Psoas muscle (tissue), 8 donors: Measurements from ENCODE around the gene SI. TPM values are rescaled to one million over a fixed set of nuclear protein-coding genes. Genes with fewer than 3 reads are reported as not detected.

Source experiments
- ATAC-seq, 4 donors: fragments of 200-7000 bp; cut with Tn5 transposase; one replicate each; pipeline ENCODE4 v1.9.1; 2020; ENCODE audit warnings: moderate library complexity in 3 of 4, mild to moderate bottlenecking in 2 of 4
- DNase-seq, 2 donors: peaks; one replicate each; pipeline ENCODE4 v3.0.0-alpha.2; 2020
- H3K27ac ChIP-seq: fragments of 200-600 bp; one replicate; pipeline ENCODE4 v1.8.0; 2022
- H3K27me3 ChIP-seq, 3 donors: fragments of 200-600 bp in 1 of 3; one replicate each; pipeline versions ENCODE4 v1.6.1 to v1.8.0; 2013 to 2022; ENCODE audit warnings: low read length in 2 of 3, mild to moderate bottlenecking in 2 of 3, moderate library complexity in 1 of 3; ENCODE audit not compliant: insufficient read depth in 3 of 3
- H3K36me3 ChIP-seq, 2 donors: fragments of 200-600 bp in 1 of 2; one replicate each; pipeline versions ENCODE4 v1.6.1 to v1.8.0; 2013 to 2022; ENCODE audit warnings: low read depth in 1 of 2, mild to moderate bottlenecking in 1 of 2, moderate library complexity in 1 of 2; ENCODE audit not compliant: insufficient read depth in 1 of 2
- H3K4me1 ChIP-seq: fragments of 200-600 bp; one replicate; pipeline ENCODE4 v1.8.0; 2022
- H3K4me3 ChIP-seq: fragments of 200-600 bp; one replicate; pipeline ENCODE4 v1.8.0; 2022; ENCODE audit warnings: mild to moderate bottlenecking
- H3K9me3 ChIP-seq: fragments of 200-600 bp; one replicate; pipeline ENCODE4 v1.8.0; 2022
- CTCF ChIP-seq: fragments of 200-600 bp; IDR thresholded peaks from one replicate; pipeline ENCODE4 v1.8.0; 2022; ENCODE audit warnings: antibody characterized with exemption
- WGBS, 3 donors: extraction: QIAGEN DNeasy Blood & Tissue Kit; methylation state at CpG; one replicate each; pipeline versions ENCODE4 v1.1.6 to v1.1.7; 2013; 5-methylcytosine and 5-hydroxymethylcytosine counted together
- intact Hi-C, 2 donors: fragments of 100-400 bp; cut with DNase I; formaldehyde crosslinking; loops; one replicate each; pipeline versions ENCODE4 v1.11.0 to v1.14.2; 2022
- polyA plus RNA-seq, 3 donors: library from polyadenylated mRNA; stranded (reverse); fragments of 200-250 nt; gene quantifications; one replicate each; pipeline ENCODE4 v1.2.3, GENCODE V29; 2013
- total RNA-seq, 4 donors: library from RNA; stranded (reverse); fragmentation: NEBNext Ultra II Directional in 2 of 4; extraction: Animal tissue kit (Norgen Biotek cat#: 25700) in 2 of 4; gene quantifications; one replicate each; pipeline versions ENCODE4 v1.2.1 to v1.2.4, GENCODE V29; 2021 to 2023
- donor health status: healthy with polysubstance abuse.
- donor health status: DM: no; HTN: no; CAD: no; lungs with moderate emphysema.
- donor health status: Bipolar disorder and iron deficiency.
- donor health status: healthy.
- donor health status: DM: yes; HTN: yes; CAD: no.
- donor health status: DM: no; HTN: no; CAD: no.
- donor health status: DM: no; HTN: no; CAD: no.
- donor health status: DM: yes; HTN: yes; CAD: no.

SI gene
- total and polyA plus RNA-seq, 7 donors = 0.01 to 0.27 TPM; not detected in 5

- no peak overlapping the region for H3K27ac ChIP-seq
- ATAC-seq (no peak), DNase-seq (no peak)
- H3K4me3 ChIP-seq = no peak overlapping the region
- H3K9me3 ChIP-seq = no peaks in the 10 kb centered on the region
- H3K36me3 ChIP-seq = no peaks in the 10 kb centered on the region
- no peaks in the 10 kb centered on the region for H3K27me3 ChIP-seq
- no peak for TF ChIP-seq CTCF
- no peaks in the 10 kb centered on the region for H3K4me1 ChIP-seq
- intact Hi-C loops = no loop called here
- 10 to 31% (median 29%) methylated on average over 1 of the region's 1 CpG for WGBS, 3 donors
Observed at GRCh38 chr3:165081183-165081582, 2.9 kb upstream of the SI start.

GRCh38 chr3:165075695-165076094 is 2.6 kb downstream of the SI start:
- Histone ChIP-seq H3K27me3 (no peaks in the 10 kb centered on the region), H3K4me3 (no peak overlapping the region), H3K9me3 (no peaks in the 10 kb centered on the region), H3K4me1 (no peaks in the 10 kb centered on the region), H3K27ac (no peak overlapping the region), H3K36me3 (no peaks in the 10 kb centered on the region)
- DNase-seq = no peak
- intact Hi-C loops = no loop called here
- no peak for TF ChIP-seq CTCF
- ATAC-seq = no peak
- 41 to 73% (median 60%) methylated on average over 1 of the region's 1 CpG for WGBS, 3 donors

- ATAC-seq = no peak
- 65 to 82% (median 68%) methylated on average over 6 of the region's 6 CpGs for WGBS, 3 donors
- TF ChIP-seq CTCF = no peak
Observed at GRCh38 chr3:165070682-165071081, 7.6 kb downstream of the SI start.

GRCh38 chr3:165056510-165056909 is 21.8 kb downstream of the SI start:
- Histone ChIP-seq H3K27ac (no peak overlapping the region), H3K9me3 (no peaks in the 10 kb centered on the region), H3K27me3 (no peaks in the 10 kb centered on the region), H3K36me3 (no peaks in the 10 kb centered on the region), H3K4me3 (no peak overlapping the region), H3K4me1 (no peaks in the 10 kb centered on the region)
- intact Hi-C loops = no loop called here
- ATAC-seq (no peak), DNase-seq (no peak)
- TF ChIP-seq CTCF = no peak
- WGBS, 3 donors = 87 to 90% (median 88%) methylated on average over 2 of the region's 2 CpGs

More at GRCh38 chr3:165070682-165071081, 7.6 kb downstream of the SI start:
- Histone ChIP-seq H3K27me3 (no peaks in the 10 kb centered on the region), H3K36me3 (no peaks in the 10 kb centered on the region), H3K9me3 (no peaks in the 10 kb centered on the region), H3K27ac (no peak overlapping the region), H3K4me1 (no peaks in the 10 kb centered on the region), H3K4me3 (no peak overlapping the region)
- intact Hi-C loops = no loop called here
- DNase-seq = no peak

GRCh38 chr3:165040186-165040585 is 38.1 kb downstream of the SI start:
- no peaks in the 10 kb centered on the region for H3K27me3 ChIP-seq
- intact Hi-C loops = no loop called here
- 88 to 97% (median 90%) methylated on average over 1 of the region's 1 CpG for WGBS, 3 donors
- H3K27ac ChIP-seq = no peak overlapping the region
- ATAC-seq = no peak
- no peaks in the 10 kb centered on the region for H3K4me1 ChIP-seq
- no peak for TF ChIP-seq CTCF
- H3K36me3 ChIP-seq = no peaks in the 10 kb centered on the region
- no peak overlapping the region for H3K4me3 ChIP-seq
- no peak for DNase-seq
- H3K9me3 ChIP-seq = no peaks in the 10 kb centered on the region
